Smooth muscle cell (in vitro differentiated cells): ENCODE results near the gene EPHB3. TPM values are rescaled to one million over a fixed set of nuclear protein-coding genes. Genes with fewer than 3 reads are reported as not detected.

ENCODE experiments used
- DNase-seq: peaks from one replicate; lab custom pipeline; 2025; ENCODE audit not compliant: unreplicated experiment; lab: John Stamatoyannopoulos, UW
- H2AFZ ChIP-seq: fragments of 200-600 bp; sonication (generic); 2 replicates; pipeline ENCODE4 v1.6.0; 2016; ENCODE audit warnings: antibody characterized with exemption, low read depth, mild to moderate bottlenecking
- H3F3A ChIP-seq: fragments of 200-600 bp; sonication (generic); 2 replicates; pipeline ENCODE4 v1.6.0; 2017; ENCODE audit warnings: antibody characterized with exemption, low read depth
- H3K27ac ChIP-seq: fragments of 200-600 bp; sonication (generic); 2 replicates; pipeline ENCODE4 v1.5.1; 2016; ENCODE audit warnings: low read depth, mild to moderate bottlenecking
- H3K27me3 ChIP-seq: fragments of 200-600 bp; sonication (generic); 2 replicates; pipeline ENCODE4 v1.6.1; 2016; ENCODE audit warnings: low read depth, mild to moderate bottlenecking
- H3K36me3 ChIP-seq: fragments of 200-600 bp; sonication (generic); 2 replicates; pipeline ENCODE4 v1.5.1; 2016; ENCODE audit warnings: low read depth
- H3K4me1 ChIP-seq: fragments of 200-600 bp; sonication (generic); 2 replicates; pipeline ENCODE4 v1.5.1; 2016; ENCODE audit warnings: low read depth
- H3K4me2 ChIP-seq: fragments of 200-600 bp; sonication (generic); 2 replicates; pipeline ENCODE4 v1.6.0; 2016; ENCODE audit warnings: mild to moderate bottlenecking
- H3K4me3 ChIP-seq: fragments of 200-600 bp; sonication (generic); 2 replicates; pipeline ENCODE4 v1.5.1; 2016; ENCODE audit warnings: mild to moderate bottlenecking
- H3K79me2 ChIP-seq: fragments of 200-600 bp; sonication (generic); 2 replicates; pipeline ENCODE4 v1.6.0; 2016; ENCODE audit warnings: low read depth, mild to moderate bottlenecking
- H3K9ac ChIP-seq: fragments of 200-600 bp; sonication (generic); 2 replicates; pipeline ENCODE4 v1.6.0; 2016; ENCODE audit warnings: low read depth
- H3K9me3 ChIP-seq: fragments of 200-600 bp; sonication (generic); replicated peaks from 2 replicates; pipeline ENCODE4 v1.5.1; 2016; ENCODE audit warnings: low read depth
- H4K20me1 ChIP-seq: fragments of 200-600 bp; sonication (generic); 2 replicates; pipeline ENCODE4 v1.6.0; 2016; ENCODE audit warnings: low read depth
- CTCF ChIP-seq: fragments of 200-600 bp; sonication (generic); IDR thresholded peaks from 2 replicates; pipeline ENCODE4 v1.5.1; 2017; ENCODE audit warnings: borderline replicate concordance, mild to moderate bottlenecking, antibody characterized with exemption; ENCODE audit not compliant: insufficient read depth, poor library complexity, severe bottlenecking
- WGBS: methylation state at CpG from one replicate; pipeline ENCODE4 v1.1.7; 2016; ENCODE audit warnings: low lambda C conversion rate; 5-methylcytosine and 5-hydroxymethylcytosine counted together
- polyA plus RNA-seq: library from polyadenylated mRNA; unstranded; fragments of >200 nt; fragmentation: Nextera tagmentation; extraction: Ambion mirVana; gene quantifications from 2 replicates; pipeline ENCODE4 v1.2.1, GENCODE V29; 2016
- total RNA-seq: library from RNA; depleted of rRNA; stranded (reverse); fragments of >200 nt; gene quantifications from 2 replicates; pipeline ENCODE4 v1.2.3, GENCODE V29; 2014

Gene EPHB3
- total and polyA plus RNA-seq, 2 experiments from 2014 or later = 11.1 to 23.1 TPM

GRCh38 chr3:184618811-184619210 is 57.2 kb downstream of the EPHB3 start:
- Histone ChIP-seq H3K79me2 (no peaks in the 10 kb centered on the region), H3K27ac (no peak overlapping the region), H2AFZ (no peak overlapping the region), H3K9ac (no peak overlapping the region), H3K4me3 (no peak overlapping the region), H3K4me2 (no peak overlapping the region), H3K9me3 (no peaks in the 10 kb centered on the region), H3K36me3 (no peaks in the 10 kb centered on the region), H3K27me3 (no peaks in the 10 kb centered on the region), H3F3A (peaks cover 6% of the 10 kb centered on the region), H4K20me1 (no peaks in the 10 kb centered on the region), H3K4me1 (peaks cover 5% of the 10 kb centered on the region)
- whole genome bisulfite sequencing = 76% methylated on average over 7 of the region's 7 CpGs
- no peak for TF ChIP-seq CTCF
- DNase-seq = no peak

GRCh38 chr3:184619369-184619768 is 57.8 kb downstream of the EPHB3 start:
- Histone ChIP-seq H3K4me2 (no peak overlapping the region), H3K79me2 (no peaks in the 10 kb centered on the region), H3K4me3 (no peak overlapping the region), H3K36me3 (no peaks in the 10 kb centered on the region), H3K27me3 (no peaks in the 10 kb centered on the region), H3K9ac (no peak overlapping the region), H3K4me1 (peaks cover 5% of the 10 kb centered on the region), H3F3A (peaks cover 6% of the 10 kb centered on the region), H4K20me1 (no peaks in the 10 kb centered on the region), H2AFZ (no peak overlapping the region), H3K9me3 (no peaks in the 10 kb centered on the region), H3K27ac (no peak overlapping the region)
- DNase-seq = no peak
- TF ChIP-seq CTCF = no peak
- WGBS = 52% methylated on average over 3 of the region's 3 CpGs

GRCh38 chr3:184619787-184620430 is 58.3 kb downstream of the EPHB3 start:
- TF ChIP-seq CTCF = no peak
- no peak overlapping the region for H2AFZ ChIP-seq

More at GRCh38 chr3:184619787-184620430, 58.3 kb downstream of the EPHB3 start:
- no peaks in the 10 kb centered on the region for H3K79me2 ChIP-seq
- no peaks in the 10 kb centered on the region for H4K20me1 ChIP-seq
- H3K4me1 ChIP-seq = peaks cover 5% of the 10 kb centered on the region
- H3K9me3 ChIP-seq = no peaks in the 10 kb centered on the region
- WGBS = 68% methylated on average over 6 of the region's 6 CpGs
- no peak overlapping the region for H3K4me2 ChIP-seq
- H3F3A ChIP-seq = peaks cover 6% of the 10 kb centered on the region
- no peak overlapping the region for H3K27ac ChIP-seq
- no peak overlapping the region for H3K4me3 ChIP-seq
- no peaks in the 10 kb centered on the region for H3K27me3 ChIP-seq
- H3K36me3 ChIP-seq = no peaks in the 10 kb centered on the region
- no peak overlapping the region for H3K9ac ChIP-seq
- DNase-seq = no peak
